Right lobe of liver (tissue), 4 donors: Measurements from ENCODE around the gene OLA1.

Experiments
- CTCF ChIP-seq, 4 donors: fragments of 200-600 bp in 3 of 4; fragments of 450-650 bp in 1 of 4; IDR thresholded peaks; one replicate each; pipeline versions ENCODE4 v1.5.1 to v1.8.0; 2016 to 2022; ENCODE audit warnings: antibody characterized with exemption in 4 of 4, mild to moderate bottlenecking in 2 of 4
- POLR2A ChIP-seq: fragments of 450-650 bp; IDR thresholded peaks from one replicate; pipeline ENCODE4 v1.6.1; 2017; ENCODE audit warnings: antibody characterized with exemption, mild to moderate bottlenecking
- donor health status: DM: no; HTN: no; CAD: no.
- donor health status: DM: no; HTN: no; CAD: no.
- donor health status: DM: no; HTN: yes; CAD: no.

- TF ChIP-seq CTCF (IDR thresholded peaks at IDR 0.05) (no peak), POLR2A (no peak)
These were observed 172.3 kb downstream of the OLA1 start for GRCh38 chr2:174076040-174076439.
